Measurements from ENCODE around the gene PSMD12.
"Not testable (repeated sequence)": the region's sequence is repeated elsewhere in the genome, so short reads cannot be mapped to it uniquely, and the experiment has no call there.

GRCh38 chr17:67321486-67321885 is 44.9 kb downstream of the PSMD12 start:
- TF ChIP-seq CTCF (conservative IDR thresholded peaks at IDR 0.05; ENCODE audit: low read length); EZH2phosphoT487 (IDR thresholded peaks at IDR 0.05; ENCODE audit: borderline replicate concordance, low read depth, low read length): not testable (repeated sequence)
